ENCODE results near the gene IDH3B.

GRCh38 chr20:2709205-2709981, 45.4 kb upstream of the IDH3B start:
- TF ChIP-seq CTCF (IDR thresholded peaks at IDR 0.05; ENCODE audit: low read length) (no peak), EZH2 (IDR thresholded peaks at IDR 0.05; ENCODE audit: borderline replicate concordance, low read length) (no peak)

Measured in OCI-LY1 (cell line).